Dedifferentiated amniotic fluid mesenchymal stem cell (primary cell): ENCODE results near the gene CRIM1.

ENCODE experiments used
- DNase-seq: peaks from one replicate; pipeline ENCODE4 v3.0.0-alpha.2; 2016; ENCODE audit errors: extremely low spot score

Gene CRIM1

DNA sequence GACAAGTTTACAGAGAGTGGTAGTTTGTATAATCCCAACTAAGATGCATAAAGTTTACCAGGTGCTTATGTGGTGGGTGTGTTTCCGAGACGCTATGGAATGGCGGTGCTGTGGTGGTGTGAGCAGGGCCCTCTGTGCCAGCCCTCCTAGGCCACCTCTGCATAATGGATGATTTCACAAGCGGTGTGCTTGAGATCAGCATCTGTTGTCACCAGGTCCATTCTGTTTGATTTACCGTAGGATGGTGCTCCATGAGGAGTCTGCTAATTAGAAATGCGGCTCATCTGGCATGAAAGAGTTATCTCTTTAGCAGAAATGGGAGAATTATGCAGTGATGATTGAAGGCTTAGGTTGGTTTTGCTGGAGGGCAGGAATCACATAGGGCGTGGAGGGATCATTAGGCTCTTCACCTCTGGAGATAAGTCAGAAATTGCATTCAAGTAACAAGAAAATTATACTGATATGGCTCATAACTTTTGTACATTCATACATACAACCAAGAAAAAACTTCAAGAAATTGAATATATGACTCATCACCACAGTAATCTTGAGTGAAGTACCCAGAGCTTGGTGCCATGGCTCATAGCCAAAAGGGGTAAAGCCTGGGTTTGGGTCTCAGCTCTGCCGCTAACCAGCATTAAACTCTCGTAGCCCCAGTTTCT lies 41.4 kb downstream of the CRIM1 start:
- DNase-seq: no peak

DNA sequence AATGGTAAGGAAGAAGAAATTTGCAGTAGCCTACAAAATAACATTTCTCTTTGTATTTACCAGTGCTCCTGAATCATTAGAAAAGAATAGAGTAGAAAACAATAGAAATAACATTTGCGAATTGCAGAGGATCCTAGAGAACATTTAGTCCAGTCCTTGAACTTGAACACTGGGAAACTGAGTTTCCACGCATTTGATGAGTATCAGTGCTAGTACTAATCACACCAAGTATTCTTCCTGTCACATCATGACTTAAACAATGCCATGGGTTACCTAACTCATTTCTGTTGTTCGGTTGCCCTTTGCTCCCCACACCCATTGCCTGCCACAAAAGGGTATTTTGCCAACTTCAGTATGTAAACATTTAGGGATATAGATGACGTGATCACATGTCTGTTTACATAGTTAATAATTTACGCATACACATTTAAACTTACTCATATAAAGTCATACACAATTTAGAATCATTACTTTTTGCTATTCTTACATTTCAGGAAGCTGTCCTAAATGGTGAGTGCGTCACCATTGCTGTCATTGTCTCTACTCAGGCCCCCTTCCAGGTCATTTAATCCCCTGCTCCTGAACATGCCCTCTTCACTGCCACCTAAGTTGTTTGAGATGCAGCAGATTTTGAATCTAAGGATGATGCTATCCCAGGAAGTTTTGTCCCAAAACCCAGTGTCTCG lies 42.3 kb downstream of the CRIM1 start:
- DNase-seq: no peak

DNA sequence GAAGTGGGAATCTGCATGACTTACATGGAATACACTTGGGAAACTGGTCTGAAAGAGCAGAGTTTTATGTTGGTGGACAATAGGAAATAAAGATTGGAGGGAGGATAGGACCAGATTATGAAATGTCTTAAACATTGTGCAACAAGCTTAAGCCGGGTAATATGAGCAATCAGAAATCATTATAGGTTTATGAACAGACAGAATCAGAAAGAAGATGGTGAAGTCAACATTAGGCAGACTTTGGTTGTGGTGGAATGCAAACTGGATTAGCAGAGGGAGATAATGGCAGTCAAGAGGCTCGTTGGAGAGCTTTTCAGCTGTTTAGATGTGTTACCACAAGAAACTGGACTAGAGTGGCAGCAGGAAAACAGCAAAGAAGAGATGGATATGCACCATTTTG lies 43.5 kb downstream of the CRIM1 start:
- no peak for DNase-seq

DNA sequence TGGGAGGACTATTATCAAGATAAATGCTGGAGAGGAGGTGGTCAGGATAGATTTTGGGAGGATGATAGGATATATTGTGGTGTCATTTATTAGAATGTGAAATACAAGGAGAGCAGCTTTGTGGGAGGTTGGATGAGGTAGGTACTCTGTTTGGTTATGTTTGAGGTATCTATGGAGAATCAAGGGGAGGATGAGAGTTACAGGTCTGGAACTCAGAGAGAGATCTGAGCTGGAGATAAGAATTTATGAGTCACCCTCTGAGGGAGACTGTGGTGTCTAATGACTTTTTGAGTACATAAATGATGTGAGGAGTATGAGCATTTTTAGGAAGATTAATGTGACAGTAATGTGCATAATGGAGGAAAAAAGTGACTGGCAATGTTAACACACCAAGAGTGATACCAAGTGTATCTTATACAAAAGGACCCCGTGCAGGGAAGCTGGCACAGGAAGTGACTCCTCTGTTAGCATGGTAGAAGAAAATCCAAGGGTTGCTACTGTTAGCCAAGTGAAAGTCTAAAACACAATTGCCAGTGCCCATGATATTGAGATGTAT lies 48.2 kb downstream of the CRIM1 start:
- DNase-seq: peak; percentile 45

DNA sequence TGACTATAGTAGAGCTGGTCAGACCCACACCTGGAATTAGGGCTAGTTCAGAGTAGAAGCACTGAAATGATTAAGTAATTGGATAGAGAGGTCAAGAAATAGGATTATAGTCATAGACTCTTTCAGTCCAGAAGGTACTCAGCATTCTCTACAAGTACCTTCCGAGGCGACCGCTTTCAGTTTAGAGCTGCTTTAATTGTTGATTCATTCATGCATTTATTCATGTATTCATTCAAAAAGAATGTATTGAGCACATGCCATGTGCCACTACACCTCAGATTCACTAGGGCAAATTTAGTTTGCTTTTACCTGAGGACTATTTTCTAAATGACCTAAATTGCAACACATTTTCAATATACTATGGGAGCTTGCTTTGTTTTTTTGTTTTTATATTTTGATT lies 48.7 kb downstream of the CRIM1 start:
- DNase-seq: no peak

DNA sequence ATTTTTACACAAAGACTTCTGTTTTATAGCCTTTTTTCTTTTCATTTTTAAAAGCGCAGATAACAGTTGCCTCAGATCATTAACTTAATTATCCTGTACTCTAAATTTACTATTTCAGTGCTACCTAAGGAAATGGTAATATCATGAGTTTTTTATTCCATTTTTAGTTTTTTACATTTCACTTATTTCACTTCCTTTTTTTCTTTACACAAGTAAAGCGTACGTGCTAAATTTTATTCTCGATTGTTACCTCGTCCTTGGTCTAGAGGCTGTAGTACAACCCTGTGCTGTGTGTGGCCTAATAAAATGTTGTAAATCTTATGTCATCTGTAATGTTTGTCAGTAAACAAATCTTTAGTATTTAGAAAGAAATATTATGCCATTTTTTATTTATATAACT lies 49.2 kb downstream of the CRIM1 start:
- no peak for DNase-seq

DNA sequence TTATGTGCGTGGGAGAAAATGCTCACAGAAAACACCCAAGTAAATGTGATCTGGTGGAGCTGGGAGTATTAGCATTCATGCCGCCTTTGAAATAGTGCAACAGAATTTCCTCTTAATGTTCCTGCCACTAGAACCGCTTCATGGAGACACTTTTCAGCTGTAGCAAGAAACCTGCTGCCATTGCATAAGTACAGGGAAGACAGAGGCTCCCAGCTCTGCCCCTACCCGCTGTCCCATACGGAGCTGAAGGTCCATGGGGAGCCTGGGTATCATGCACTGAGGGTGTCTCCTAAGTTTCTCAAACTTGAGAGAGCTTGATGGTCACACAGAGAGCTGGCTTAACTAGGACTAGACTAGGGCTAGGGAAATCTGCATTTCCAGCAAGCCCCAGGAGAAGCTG lies 49.6 kb downstream of the CRIM1 start:
- no peak for DNase-seq

DNA sequence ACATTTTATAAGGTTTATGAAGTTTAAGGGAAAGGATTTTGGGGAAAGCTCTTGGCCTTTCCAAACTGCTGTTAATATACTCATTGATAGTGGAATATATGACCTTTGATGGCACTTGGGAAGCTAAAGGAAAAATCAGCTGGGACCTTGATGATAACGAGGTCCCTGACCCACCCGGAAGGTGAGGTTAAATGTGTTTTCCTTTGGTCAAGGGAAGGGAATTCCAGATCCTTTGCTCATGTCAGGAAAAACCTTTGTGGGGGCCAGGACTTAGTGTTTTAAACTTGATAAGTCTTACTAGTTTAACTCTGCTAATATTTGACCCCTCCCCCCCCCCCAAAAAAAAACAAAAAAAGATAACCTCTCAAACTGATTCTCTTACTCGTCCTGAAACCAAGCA lies 50.7 kb downstream of the CRIM1 start:
- no peak for DNase-seq

DNA sequence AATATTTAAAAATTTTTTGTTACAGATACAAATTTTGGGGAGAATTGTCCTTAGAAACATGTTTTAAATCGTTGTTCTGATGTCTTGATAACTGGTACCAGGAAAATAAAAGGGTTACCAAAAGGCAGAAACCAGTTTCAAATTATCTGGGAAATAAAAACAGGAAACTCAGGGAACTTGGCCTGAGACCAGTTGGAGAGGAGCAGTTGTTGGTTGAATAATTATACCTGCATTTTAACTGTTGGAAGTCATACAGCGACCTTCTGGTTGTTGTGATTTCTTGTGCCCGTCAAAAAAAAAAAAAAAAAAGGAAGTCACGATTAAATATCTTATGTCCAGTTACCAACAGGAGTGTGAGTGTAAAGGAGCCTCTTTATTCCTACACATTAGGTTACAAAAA lies 51.8 kb downstream of the CRIM1 start:
- no peak for DNase-seq

DNA sequence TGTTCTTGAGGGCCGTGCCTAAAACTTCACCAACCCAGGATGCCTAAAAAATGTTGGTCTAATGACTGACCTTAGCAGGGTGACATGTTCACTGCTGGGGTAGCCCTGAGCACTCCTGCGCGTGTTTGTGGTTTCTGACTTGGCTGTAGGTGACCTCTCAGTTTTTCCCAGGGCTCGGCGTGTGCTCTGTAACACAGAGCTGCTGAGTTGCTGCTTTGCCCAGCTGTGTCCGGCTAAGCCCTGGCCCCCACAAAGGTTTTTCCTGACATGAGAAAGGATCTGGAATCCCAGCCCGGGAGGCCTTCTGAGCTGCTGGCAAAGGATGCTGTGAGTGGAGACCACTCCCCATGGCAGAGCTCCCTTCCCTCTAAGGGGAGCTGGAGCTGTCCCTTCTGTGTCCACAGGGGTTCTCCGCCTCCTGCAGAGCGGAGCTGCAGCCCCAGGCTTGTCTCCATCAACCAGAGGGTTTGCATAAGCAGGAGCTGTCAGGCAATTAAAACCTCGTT lies 52.7 kb downstream of the CRIM1 start:
- DNase-seq: no peak

DNA sequence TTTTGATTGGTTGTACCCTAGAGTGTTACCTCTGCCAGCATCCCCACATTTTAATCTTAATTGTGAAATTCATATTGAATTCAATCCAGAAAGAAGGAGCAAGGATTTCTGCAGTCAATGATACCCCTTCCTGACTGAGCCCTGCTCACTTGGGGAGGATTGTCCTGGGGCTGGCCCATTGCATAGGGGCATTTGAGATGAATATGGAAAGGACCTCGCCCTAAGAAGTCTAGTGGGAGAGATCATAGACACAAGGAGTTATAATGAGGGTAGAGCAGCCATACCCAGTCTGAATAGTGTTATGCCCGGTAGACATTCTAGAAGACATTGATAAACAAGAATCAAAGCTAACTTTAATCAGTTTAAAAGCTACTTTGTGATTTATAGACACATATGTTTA lies 53.8 kb downstream of the CRIM1 start:
- DNase-seq: no peak

DNA sequence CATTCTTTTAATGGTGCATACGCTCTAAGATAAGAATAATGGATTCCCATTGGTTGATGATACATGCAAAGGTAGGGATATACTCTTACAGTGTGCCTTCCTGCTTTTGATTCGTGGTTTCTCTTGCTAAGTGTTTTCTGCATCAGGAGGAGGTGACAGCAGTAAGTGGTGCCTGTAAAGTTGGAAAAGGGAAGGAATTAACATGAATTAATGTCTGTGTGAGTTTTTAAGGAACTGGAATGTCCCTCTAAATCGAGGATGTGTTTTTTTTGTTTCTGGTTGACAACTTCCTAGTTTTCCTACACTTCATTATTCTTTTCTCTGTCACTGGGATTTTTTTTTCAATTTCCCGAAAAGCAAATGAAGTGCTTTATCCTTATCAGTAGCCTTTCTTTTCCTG lies 54.4 kb downstream of the CRIM1 start:
- DNase-seq: no peak

DNA sequence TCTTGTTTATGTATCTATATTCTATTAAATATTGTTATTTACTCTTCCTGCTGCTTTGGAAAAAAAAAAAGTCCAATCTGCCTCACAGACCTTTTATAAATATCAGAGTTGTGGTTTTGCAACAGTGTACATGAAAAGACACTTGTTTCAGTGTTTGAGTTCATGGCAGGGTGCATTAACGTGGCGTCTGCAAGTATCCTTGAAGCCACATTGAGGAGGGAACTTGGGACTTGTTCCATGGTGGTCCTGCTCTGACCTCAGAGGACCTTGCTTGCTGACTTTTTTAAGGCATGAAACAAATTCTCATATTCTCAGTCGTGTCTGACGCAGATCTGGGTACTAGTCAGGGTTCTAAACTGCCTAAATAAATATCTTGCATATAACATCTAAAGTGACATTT lies 55.1 kb downstream of the CRIM1 start:
- no peak for DNase-seq

DNA sequence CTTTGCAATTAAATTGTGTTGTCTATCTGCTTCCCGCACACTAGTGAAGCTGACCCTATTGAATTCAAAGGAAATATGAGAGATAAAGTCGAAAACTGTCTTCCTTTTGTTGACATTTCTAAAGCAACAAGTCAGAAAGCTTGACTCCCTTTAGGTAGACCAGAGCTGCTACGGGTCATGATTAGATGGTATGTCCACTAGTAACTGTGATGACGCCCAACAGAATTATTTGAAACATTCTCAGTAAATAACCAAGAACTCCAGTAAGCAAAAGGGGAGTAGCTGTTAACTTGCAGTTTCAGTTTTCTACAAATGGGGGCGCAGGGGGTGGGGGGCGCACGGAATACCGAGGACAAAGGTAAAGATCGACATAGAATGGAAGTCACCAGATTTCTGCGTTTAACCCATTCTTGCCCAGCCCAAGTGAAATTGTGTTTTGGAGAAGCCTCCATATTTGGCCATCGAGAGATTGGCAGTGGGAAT lies 56.4 kb downstream of the CRIM1 start:
- peak; percentile 36 for DNase-seq

DNA sequence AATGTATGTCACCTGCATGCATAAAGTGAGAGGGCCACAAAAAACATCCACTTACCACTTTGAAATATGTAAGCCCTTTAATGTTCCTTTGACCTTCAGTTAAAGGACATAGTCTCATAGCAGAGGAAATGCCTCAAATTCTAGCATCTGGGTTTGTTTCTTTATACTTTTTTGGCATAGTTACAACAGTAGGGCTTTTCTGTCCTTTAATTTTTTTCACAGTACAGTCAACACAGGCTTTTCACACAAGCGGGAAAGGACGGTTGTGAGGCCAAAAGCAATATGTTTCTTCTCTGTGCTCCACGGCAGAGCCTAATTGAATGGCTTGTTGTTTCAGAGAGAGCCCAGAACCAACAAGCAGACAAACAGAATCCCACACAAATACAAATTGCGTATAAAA lies 57.6 kb downstream of the CRIM1 start:
- DNase-seq: no peak

DNA sequence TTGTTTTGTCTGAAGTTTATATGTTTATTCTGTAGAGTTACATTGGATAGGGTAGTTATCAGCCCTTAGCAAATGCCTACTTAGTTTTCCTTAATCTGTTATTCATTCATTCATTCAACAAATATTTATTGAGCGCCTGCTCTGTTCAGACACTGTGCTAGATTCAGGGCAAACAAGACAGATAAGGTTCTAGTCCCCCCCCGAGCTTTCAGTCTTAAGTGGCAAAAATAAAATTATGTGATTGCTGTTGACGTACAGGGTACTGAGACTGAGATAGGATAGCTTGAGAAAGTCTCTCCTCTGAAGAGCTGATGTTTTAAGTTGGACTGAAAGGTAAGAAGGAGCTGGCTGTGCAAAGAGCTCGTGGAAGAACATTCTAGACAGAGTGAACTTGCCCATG lies 58.7 kb downstream of the CRIM1 start:
- DNase-seq: no peak

DNA sequence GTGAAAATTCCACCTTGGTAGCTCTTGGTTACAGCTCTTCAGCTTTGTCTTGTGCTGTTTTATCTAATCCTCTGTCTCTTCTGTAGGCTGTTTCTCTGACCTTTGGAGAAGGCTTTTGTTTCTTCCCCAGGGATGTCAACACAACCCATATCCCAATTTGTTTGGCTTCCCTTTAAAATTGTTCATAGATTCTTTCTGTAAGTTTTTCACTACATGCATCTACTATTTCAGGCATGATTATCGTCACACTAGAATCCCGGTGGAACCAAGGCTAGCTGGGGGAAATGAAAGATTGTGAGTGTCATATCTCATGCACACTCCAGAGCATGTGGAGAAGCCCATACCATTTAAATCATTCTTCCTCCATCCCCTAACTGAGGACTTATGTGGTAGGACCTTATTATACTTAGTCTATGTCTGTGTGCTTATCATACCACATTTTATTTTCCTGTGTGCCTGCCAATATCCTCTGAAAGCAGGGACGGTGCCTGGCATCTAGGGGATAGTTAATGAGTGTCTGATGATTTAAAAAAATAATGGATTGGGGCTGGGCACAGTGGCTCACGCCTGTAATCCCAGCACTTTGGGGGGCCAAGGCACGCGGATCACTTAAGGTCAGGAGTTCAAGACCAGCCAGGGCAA lies 59.9 kb downstream of the CRIM1 start:
- no peak for DNase-seq

DNA sequence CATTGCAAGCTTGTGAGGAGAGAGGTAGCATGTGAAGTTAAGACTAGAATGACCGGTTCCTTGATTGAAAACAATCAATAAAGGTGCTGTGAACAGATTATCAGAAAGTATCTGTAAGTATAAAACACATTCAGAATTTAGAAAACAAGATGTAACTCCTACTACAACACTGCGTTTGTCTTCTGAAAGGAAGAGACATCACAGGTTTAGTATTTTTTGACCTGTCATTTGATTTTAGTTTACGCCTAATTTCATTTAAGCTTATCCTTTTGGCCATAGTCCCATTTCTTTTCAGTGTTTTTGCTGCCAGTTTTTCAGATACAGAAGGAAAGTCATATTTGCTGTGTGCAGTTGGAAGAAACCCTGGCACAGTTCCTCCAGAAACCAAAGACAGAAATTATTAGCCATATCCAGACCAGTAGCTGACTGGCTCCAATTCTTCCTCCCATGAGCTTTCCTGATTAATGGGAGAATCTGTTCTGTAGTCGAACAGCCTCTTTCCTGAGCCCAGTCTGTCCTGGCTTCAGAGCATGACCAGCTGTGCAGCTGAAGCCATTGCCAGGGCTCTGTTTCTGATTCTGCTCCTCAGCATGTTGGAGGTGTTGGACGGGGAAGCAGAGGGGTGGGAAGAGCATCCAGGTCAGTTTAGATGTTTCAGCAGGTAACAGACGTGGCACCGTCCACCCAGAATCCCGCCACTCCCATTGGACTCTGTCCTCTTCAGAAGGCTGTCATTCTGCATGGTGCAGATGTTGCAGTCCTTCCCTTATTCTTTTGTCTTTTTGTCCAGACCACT lies 61.0 kb downstream of the CRIM1 start:
- DNase-seq: no peak

DNA sequence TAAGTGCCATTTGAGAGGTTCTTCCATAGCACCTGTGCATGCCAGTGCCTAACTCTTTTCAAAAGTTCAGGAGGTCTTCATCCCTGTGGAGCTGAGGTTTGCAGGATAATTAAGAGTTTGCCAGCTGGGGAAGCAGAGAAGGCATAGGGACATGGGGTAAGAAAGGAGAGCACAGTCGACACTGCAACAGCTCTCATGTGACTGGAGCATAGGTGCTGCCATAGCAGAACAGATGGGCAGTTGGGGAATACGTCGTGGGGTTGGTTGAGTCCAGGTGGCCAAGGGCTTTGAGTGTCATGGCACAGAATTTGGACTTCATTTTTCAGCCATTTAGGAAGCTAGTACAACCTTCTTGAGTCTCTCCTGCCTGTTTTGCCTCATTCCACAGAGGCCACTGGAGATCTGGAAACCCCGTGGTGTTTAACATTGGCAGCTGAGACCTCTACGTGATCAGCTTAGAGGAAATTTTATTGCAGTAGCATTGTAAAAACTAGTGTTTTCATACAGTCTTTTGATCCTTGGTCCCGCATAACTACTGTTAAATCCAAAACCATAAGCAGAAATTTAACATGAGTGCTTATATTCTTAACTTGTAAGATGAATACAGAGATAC lies 65.1 kb downstream of the CRIM1 start:
- DNase-seq: no peak

DNA sequence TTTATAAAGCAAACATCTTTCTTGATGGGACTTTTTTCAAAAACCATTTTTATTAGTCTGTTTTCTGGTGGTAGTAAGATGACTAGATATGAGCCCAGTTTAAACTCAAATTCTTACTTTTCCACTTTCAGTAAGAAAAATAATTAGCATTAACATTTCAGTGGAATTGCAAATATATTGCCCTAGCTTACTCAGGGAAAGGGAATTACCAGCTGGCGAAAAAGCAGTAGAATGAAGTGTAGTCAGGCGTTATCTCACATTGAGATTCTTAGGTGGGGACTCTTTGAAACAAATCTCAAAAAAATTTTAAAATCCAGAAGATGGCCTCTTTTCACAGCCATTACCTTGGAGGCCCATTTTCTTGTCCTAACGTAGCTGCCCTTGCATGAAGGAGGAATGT lies 65.8 kb downstream of the CRIM1 start:
- DNase-seq: no peak

DNA sequence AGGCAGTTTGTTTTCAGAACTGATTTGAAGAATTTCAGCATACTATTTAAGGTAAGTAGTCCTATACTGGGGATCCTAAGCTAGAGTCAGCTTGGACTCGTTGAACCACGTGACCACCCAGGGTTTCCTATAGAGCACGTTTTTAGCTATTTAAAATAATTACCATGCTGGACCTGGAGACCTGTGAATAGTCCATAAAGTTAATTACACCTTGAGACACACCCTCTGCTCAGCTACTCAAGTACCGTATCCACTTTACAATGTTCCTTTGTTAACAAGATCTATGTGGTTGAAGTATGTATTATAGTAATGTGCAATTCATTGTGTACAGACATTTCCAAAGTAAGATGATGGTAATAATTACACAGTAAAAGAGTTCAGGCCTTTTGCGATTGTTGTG lies 67.6 kb downstream of the CRIM1 start:
- DNase-seq: no peak
